Measurements from ENCODE around the gene PDLIM1. TPM values are rescaled to one million over a fixed set of nuclear protein-coding genes. Genes with fewer than 3 reads are reported as not detected.

The PDLIM1 gene
- total and polyA plus RNA-seq, 4 donors = 159 to 273 (median 237) TPM

DNA sequence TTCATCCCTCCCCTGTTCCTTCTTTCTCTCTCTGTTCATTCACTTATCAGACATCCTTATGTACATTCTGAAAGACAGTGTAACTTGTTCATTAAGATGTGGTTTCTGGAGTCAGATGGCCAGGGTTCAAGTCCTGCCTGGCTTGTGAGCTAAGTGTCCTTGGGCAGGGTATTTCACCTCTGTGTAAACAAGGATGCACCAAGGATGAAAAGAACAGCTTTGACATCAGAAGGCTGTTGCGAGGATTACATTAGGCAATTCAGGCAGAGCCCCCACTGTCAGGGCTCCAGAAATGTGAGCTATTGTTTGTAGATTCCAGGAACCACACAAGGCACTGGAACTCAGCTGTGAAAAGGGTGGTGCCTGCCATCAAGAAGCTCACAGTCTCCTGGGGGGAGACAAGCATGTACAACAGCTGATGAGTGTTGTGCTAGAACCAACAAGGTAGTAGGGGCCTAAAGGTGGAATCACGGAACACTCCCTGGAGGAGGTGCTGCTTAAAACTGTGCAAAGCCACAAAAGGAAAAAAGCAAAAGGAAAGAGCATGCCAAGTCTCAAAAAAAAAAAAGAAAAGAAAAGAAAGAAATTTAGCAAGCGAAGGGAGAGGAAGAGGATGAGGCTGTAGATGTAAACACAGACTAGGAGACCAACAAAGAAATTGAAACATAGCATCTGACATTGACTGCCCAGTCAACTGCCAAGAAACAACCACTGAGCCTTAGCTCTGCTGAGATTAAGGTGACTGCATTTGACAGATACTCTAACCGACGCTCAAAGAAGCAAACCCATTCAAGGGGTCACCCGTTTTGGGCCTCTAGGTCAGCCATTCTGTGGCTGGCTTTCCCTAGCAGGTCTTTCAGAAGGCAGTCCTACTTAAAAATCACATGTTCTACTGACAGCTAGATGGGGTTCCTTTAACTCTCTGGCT is 12.5 kb downstream of the PDLIM1 start:
- H3K4me1 ChIP-seq (ENCODE audit: control insufficient read depth in 1 of 2, insufficient read depth in 2 of 2, low read length in 2 of 2) = peaks cover 6 to 9% of the 10 kb centered on the region in 2 donors
- H3K9me3 ChIP-seq (ENCODE audit: control insufficient read depth, low read length) = no peaks in the 10 kb centered on the region
- DNase-seq (no peak), ATAC-seq (ENCODE audit: low FRiP score) (no peak)
- no peak overlapping the region for H3K4me3 ChIP-seq (ENCODE audit: low read length in 2 of 2)
- H3K27ac ChIP-seq (ENCODE audit: low read depth in 1 of 2, low read length in 2 of 2) = peak overlapping the region in 1 of 2 donors; percentile 90
- WGBS, 2 donors = 70 to 72% methylated on average over 6 of the region's 6 CpGs
- intact Hi-C loops (cut with DNase I) = no loop called here
- H3K36me3 ChIP-seq (ENCODE audit: control insufficient read depth in 1 of 2, insufficient read depth in 2 of 2, low read length in 1 of 2) = no peaks in the 10 kb centered on the region
- no peaks in the 10 kb centered on the region for H3K27me3 ChIP-seq (ENCODE audit: control insufficient read depth in 1 of 2, insufficient read depth in 2 of 2, low read length in 1 of 2)

DNA sequence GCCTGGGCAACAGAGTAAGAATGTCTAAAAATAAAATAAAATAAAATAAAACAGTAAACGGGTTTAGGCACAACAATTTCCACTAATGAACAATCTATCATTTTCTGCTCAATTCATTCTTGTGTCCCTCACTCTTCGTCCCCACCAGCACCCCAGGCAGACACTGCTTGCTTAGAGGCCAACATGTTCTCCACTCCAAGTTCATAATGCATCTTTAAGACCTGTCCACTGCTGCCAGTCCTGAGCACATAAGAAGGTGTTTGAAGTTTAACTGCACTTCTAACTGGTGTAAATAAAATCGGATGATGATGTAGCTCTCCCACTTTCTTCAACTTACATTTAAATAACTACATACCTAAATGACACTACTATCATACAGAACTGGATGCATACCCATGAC is 13.2 kb downstream of the PDLIM1 start:
- WGBS, 2 donors = 24 to 30% methylated on average over 3 of the region's 3 CpGs
- H3K36me3 ChIP-seq (ENCODE audit: control insufficient read depth in 1 of 2, insufficient read depth in 2 of 2, low read length in 1 of 2) = no peaks in the 10 kb centered on the region
- H3K4me1 ChIP-seq (ENCODE audit: control insufficient read depth in 1 of 2, insufficient read depth in 2 of 2, low read length in 2 of 2) = peaks cover 6 to 9% of the 10 kb centered on the region in 2 donors
- intact Hi-C loops (cut with DNase I) = no loop called here
- H3K4me3 ChIP-seq (ENCODE audit: low read length in 2 of 2) = no peak overlapping the region
- no peak for ATAC-seq (ENCODE audit: low FRiP score)
- H3K27me3 ChIP-seq (ENCODE audit: control insufficient read depth in 1 of 2, insufficient read depth in 2 of 2, low read length in 1 of 2) = no peaks in the 10 kb centered on the region
- H3K9me3 ChIP-seq (ENCODE audit: control insufficient read depth, low read length) = no peaks in the 10 kb centered on the region
- peak overlapping the region in 1 of 2 donors; percentile 70 for H3K27ac ChIP-seq (ENCODE audit: low read depth in 1 of 2, low read length in 2 of 2)
- no peak for DNase-seq

DNA sequence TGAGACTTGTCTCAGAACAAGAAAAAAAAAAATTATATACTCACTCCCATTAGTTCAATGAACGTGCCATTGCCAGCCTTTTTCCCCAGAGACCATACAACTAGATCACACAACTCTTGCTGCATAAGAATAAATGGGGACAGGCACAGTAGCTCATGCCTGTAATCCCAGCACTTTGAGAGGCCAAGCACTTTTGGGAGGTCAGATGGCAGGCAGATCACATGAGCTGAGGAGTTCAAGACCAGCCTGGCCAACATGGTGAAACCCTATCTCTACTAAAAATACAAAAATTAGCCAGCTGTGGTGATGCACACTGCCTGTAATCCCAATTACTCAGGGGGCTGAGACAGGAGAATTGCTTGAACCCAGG is 13.6 kb downstream of the PDLIM1 start:
- Histone ChIP-seq H3K4me3 (ENCODE audit: low read length in 2 of 2) (no peak overlapping the region), H3K36me3 (ENCODE audit: control insufficient read depth in 1 of 2, insufficient read depth in 2 of 2, low read length in 1 of 2) (no peaks in the 10 kb centered on the region), H3K9me3 (ENCODE audit: control insufficient read depth, low read length) (no peaks in the 10 kb centered on the region), H3K27me3 (ENCODE audit: control insufficient read depth in 1 of 2, insufficient read depth in 2 of 2, low read length in 1 of 2) (no peaks in the 10 kb centered on the region), H3K27ac (ENCODE audit: low read depth in 1 of 2, low read length in 2 of 2) (peak overlapping the region in 1 of 2 donors; percentile 52), H3K4me1 (ENCODE audit: control insufficient read depth in 1 of 2, insufficient read depth in 2 of 2, low read length in 2 of 2) (peaks cover 6 to 9% of the 10 kb centered on the region in 2 donors)
- intact Hi-C loops (cut with DNase I) = no loop called here
- ATAC-seq (ENCODE audit: low FRiP score) (no peak), DNase-seq (no peak)
- WGBS, 2 donors = 3 to 9% methylated on average over 1 of the region's 1 CpG

DNA sequence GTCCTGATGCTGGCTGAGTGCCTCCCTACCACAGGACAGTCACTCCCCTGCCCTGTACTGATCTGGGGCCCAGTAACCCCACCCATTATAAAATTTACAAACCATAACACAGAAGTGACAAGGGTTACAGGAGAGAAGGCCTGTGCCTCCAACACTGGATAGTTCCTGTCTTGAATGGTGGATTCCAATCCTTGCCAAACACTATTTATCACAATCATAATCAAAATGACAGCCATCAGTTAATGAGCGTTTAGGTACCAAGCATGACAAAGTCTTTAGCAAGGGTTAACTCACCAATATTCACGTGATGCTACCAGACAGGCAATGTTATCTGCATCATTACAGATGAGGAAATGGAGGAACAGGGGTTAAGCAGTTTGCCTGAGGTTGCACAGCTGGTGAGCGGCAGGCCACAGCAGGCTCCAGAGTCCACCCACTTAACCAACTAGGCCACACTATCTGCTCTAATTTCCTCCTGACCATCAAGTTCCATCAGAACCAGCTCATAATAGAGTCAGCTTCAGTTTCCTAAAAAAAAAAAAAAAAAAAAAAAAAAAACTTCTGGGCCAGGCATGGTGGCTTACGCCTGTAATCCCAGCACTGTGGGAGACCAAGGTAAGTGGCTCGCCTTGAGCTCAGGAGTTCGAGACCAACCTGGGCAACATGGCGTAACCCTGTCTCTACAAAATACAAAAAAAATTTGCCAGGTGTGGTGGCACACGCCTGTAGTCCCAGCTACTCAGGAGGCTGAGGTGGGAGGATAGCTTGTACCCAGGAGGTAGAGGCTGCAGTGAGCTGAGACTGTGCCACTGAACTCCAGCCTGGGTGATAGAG is 14.2 kb downstream of the PDLIM1 start:
- DNase-seq = no peak
- 66 to 77% methylated on average over 8 of the region's 8 CpGs for WGBS, 2 donors
- H3K27me3 ChIP-seq (ENCODE audit: control insufficient read depth in 1 of 2, insufficient read depth in 2 of 2, low read length in 1 of 2) = no peaks in the 10 kb centered on the region
- H3K36me3 ChIP-seq (ENCODE audit: control insufficient read depth in 1 of 2, insufficient read depth in 2 of 2, low read length in 1 of 2) = no peaks in the 10 kb centered on the region
- ATAC-seq (ENCODE audit: low FRiP score) = peak; percentile 11
- H3K27ac ChIP-seq (ENCODE audit: low read depth in 1 of 2, low read length in 2 of 2) = peak overlapping the region; percentile 85
- peaks cover 6 to 9% of the 10 kb centered on the region in 2 donors for H3K4me1 ChIP-seq (ENCODE audit: control insufficient read depth in 1 of 2, insufficient read depth in 2 of 2, low read length in 2 of 2)
- no peaks in the 10 kb centered on the region for H3K9me3 ChIP-seq (ENCODE audit: control insufficient read depth, low read length)
- intact Hi-C loops (cut with DNase I) = no loop called here
- H3K4me3 ChIP-seq (ENCODE audit: low read length in 2 of 2) = no peak overlapping the region

DNA sequence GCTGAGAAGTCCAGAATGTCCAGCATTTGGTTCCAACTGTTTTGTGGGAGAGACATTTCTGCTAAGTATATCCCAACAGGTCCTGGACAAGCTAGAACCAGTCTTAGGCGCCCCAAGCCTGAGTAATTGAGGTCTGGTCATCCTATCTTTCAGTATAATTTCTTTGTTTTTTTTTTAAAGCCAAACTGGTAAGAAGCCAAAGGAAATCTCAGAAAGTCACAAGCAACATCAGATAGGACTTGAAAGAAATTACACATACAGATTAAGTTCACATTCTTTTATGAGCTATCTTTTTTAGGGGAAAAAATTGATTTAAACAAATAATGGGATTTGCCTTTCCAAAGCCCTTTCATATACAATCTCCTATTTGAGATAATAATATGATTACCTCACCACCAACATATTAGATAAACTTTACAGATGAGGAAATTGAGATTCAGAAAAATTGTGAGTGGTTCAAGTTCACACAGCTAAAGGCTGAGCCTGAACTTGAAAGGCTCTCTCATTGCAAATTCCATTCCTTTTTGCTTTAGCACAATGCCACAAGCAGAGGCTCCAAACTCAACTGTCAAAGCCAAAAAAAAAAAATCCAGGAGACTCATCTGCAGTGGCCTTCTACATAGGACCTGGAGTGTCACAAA is 15.0 kb downstream of the PDLIM1 start:
- Histone ChIP-seq H3K27ac (ENCODE audit: low read depth in 1 of 2, low read length in 2 of 2) (peak overlapping the region; percentile 85), H3K4me1 (ENCODE audit: control insufficient read depth in 1 of 2, insufficient read depth in 2 of 2, low read length in 2 of 2) (peaks cover 6 to 10% of the 10 kb centered on the region in 2 donors), H3K36me3 (ENCODE audit: control insufficient read depth in 1 of 2, insufficient read depth in 2 of 2, low read length in 1 of 2) (no peaks in the 10 kb centered on the region), H3K27me3 (ENCODE audit: control insufficient read depth in 1 of 2, insufficient read depth in 2 of 2, low read length in 1 of 2) (no peaks in the 10 kb centered on the region), H3K9me3 (ENCODE audit: control insufficient read depth, low read length) (no peaks in the 10 kb centered on the region), H3K4me3 (ENCODE audit: low read length in 2 of 2) (no peak overlapping the region)
- intact Hi-C loops (cut with DNase I) = no loop called here
- WGBS, 2 donors = 9 to 14% methylated on average over 1 of the region's 1 CpG
- ATAC-seq (ENCODE audit: low FRiP score) (peak; percentile 31), DNase-seq (no peak)

DNA sequence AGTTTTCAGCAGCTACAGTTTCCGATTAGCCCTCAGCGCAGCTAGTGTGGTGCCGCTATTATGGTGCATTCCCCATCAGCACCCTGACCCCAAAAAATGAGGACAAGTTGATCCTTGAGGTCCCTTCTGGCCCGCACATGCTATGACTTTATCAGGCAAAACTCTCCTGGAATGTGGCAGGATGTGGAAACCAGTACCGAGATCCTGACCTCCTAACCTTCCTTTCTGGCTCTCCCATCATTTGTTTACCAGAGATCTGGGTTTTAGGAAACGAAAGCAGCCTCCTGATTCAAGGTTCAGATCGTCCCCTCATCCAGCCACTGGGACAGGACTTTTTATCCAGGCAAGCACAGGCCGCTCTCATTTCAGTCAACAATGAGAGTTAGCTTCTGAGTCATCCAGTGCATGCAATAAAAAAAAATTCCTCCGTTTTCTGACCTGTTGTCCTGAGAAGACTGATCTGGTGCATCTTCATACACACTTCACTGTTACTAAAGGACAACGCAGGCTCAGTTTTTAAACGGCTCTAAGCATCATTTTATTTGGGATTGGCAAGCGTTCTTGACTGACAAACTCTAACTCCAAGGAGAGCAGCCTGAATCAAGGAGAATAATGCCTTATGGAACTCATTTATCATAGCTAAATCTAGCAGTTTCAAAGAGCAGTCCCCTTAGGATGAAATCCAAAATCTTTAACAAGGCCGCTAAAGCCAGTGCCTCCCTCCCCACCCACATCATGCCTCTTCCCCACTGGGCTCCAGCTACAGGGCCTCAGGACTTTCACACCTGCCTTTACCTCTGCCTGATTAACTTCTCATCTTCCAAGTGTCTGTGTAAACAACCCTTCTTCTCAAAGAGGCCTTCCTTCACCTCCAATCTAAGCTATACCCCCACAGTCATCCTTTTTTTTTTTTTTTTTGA is 17.1 kb downstream of the PDLIM1 start:
- intact Hi-C loops (cut with DNase I) = no loop called here
- no peak overlapping the region for H3K4me3 ChIP-seq (ENCODE audit: low read length in 2 of 2)
- no peaks in the 10 kb centered on the region for H3K27me3 ChIP-seq (ENCODE audit: control insufficient read depth in 1 of 2, insufficient read depth in 2 of 2, low read length in 1 of 2)
- H3K4me1 ChIP-seq (ENCODE audit: control insufficient read depth in 1 of 2, insufficient read depth in 2 of 2, low read length in 2 of 2) = peaks cover 4 to 10% of the 10 kb centered on the region in 2 donors
- no peak for DNase-seq
- no peaks in the 10 kb centered on the region for H3K9me3 ChIP-seq (ENCODE audit: control insufficient read depth, low read length)
- peak; percentile 77 for ATAC-seq (ENCODE audit: low FRiP score)
- H3K27ac ChIP-seq (ENCODE audit: low read depth in 1 of 2, low read length in 2 of 2) = peak overlapping the region; percentile 87 to 95
- 7 to 10% methylated on average over 13 of the region's 13 CpGs for WGBS, 2 donors
- H3K36me3 ChIP-seq (ENCODE audit: control insufficient read depth in 1 of 2, insufficient read depth in 2 of 2, low read length in 1 of 2) = no peaks in the 10 kb centered on the region

DNA sequence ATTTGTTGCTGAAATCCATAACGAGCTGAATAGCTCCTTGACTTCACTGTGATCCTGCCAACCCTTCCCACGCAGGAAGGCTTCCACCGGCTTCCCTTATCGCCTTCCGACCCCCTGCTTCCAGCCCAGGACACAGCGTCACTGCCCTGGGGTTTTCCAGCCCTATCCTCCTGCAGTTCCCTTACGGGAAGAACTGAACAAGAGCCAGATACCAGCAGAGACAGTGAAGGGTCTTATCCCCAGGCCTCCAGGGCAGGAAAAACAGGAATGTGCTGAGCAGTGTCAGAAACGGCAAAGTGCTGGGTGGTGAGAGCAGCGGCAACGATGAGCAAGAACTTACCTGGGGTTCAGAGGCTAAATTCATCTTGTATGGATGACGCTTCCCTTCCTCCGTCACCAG is 22.4 kb downstream of the PDLIM1 start:
- peak overlapping the region; percentile 31 to 96 for H3K27ac ChIP-seq (ENCODE audit: low read depth in 1 of 2, low read length in 2 of 2)
- ATAC-seq (ENCODE audit: low FRiP score) (peak; percentile 67), DNase-seq (peak; percentile 80 to 85)
- 26% methylated on average over 12 of the region's 12 CpGs for WGBS, 2 donors
- intact Hi-C loops (cut with DNase I) = no loop called here
- H3K4me1 ChIP-seq (ENCODE audit: control insufficient read depth in 1 of 2, insufficient read depth in 2 of 2, low read length in 2 of 2) = peaks cover 0 to 6% of the 10 kb centered on the region in 2 donors
- no peaks in the 10 kb centered on the region for H3K36me3 ChIP-seq (ENCODE audit: control insufficient read depth in 1 of 2, insufficient read depth in 2 of 2, low read length in 1 of 2)
- H3K9me3 ChIP-seq (ENCODE audit: control insufficient read depth, low read length) = no peaks in the 10 kb centered on the region
- no peak overlapping the region for H3K4me3 ChIP-seq (ENCODE audit: low read length in 2 of 2)
- H3K27me3 ChIP-seq (ENCODE audit: control insufficient read depth in 1 of 2, insufficient read depth in 2 of 2, low read length in 1 of 2) = no peaks in the 10 kb centered on the region

DNA sequence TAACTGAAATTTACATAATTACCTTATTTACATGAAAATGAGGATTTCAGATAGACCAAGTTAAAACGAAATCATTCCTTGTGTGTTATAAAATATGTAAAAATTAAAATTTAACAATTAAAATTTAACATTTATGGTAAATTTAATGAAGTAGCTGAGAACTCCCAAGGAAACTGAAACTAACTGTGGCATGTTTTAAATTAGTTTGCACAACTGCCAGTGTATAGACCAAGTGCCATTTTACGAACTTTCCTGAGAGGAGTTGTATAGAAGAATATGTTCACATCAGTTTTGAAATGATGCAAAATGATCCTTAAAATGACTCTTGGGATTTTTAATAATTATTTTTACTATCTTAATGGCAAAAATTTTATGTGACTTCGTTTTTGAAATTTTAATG is 23.6 kb downstream of the PDLIM1 start:
- WGBS, 2 donors = 93 to 94% methylated on average over 3 of the region's 3 CpGs
- no peaks in the 10 kb centered on the region for H3K36me3 ChIP-seq (ENCODE audit: control insufficient read depth in 1 of 2, insufficient read depth in 2 of 2, low read length in 1 of 2)
- no peaks in the 10 kb centered on the region for H3K27me3 ChIP-seq (ENCODE audit: control insufficient read depth in 1 of 2, insufficient read depth in 2 of 2, low read length in 1 of 2)
- H3K4me3 ChIP-seq (ENCODE audit: low read length in 2 of 2) = no peak overlapping the region
- ATAC-seq (ENCODE audit: low FRiP score) = no peak
- no peak for DNase-seq
- H3K27ac ChIP-seq (ENCODE audit: low read depth in 1 of 2, low read length in 2 of 2) = no peak overlapping the region
- intact Hi-C loops (cut with DNase I) = no loop called here
- H3K4me1 ChIP-seq (ENCODE audit: control insufficient read depth in 1 of 2, insufficient read depth in 2 of 2, low read length in 2 of 2) = peaks cover 0 to 6% of the 10 kb centered on the region in 2 donors
- H3K9me3 ChIP-seq (ENCODE audit: control insufficient read depth, low read length) = no peaks in the 10 kb centered on the region
